ENCODE data around the gene ARHGAP30.
A peak's percentile ranks its signal among the peaks of the same experiment; 100 is the strongest.

Gene ARHGAP30

GRCh38 chr1:161006563-161006962 is 63.1 kb downstream of the ARHGAP30 start:
- no peak overlapping the region for H3K4me2 ChIP-seq (ENCODE audit: insufficient read depth, low read length, poor library complexity, severe bottlenecking)
- H3K23ac ChIP-seq (ENCODE audit: low read depth, low read length, poor library complexity): no peak overlapping the region
- H3K9ac ChIP-seq (ENCODE audit: low read depth, low read length, poor library complexity): no peak overlapping the region
- no peaks in the 10 kb centered on the region for H3K79me1 ChIP-seq (ENCODE audit: low read depth, low read length)
- peaks cover 0 to 1% of the 10 kb centered on the region in 2 donors for H3K36me3 ChIP-seq (replicated peaks in 1 of 2; ENCODE audit: control insufficient read depth in 2 of 2, insufficient read depth in 2 of 2, low read length in 2 of 2)
- H4K91ac ChIP-seq (ENCODE audit: low read depth, low read length, poor library complexity): no peak overlapping the region
- H3K9me3 ChIP-seq (replicated peaks in 1 of 2; ENCODE audit: control insufficient read depth in 2 of 2, insufficient read depth in 1 of 2, low read depth in 1 of 2, low read length in 2 of 2): no peaks in the 10 kb centered on the region
- H3K4ac ChIP-seq (ENCODE audit: low read length): no peak overlapping the region
- H3K14ac ChIP-seq (ENCODE audit: low read length): no peak overlapping the region
- H2AFZ ChIP-seq (ENCODE audit: low read length): no peak overlapping the region
- H2AK5ac ChIP-seq (ENCODE audit: low read depth, low read length): no peak overlapping the region
- H2BK12ac ChIP-seq (ENCODE audit: low read length): no peak overlapping the region
- H2BK120ac ChIP-seq (ENCODE audit: low read depth, low read length): no peak overlapping the region
- no peaks in the 10 kb centered on the region for H3K4me1 ChIP-seq (ENCODE audit: control insufficient read depth in 2 of 2, insufficient read depth in 1 of 2, low read depth in 1 of 2, low read length in 2 of 2)
- H3K27me3 ChIP-seq (ENCODE audit: control insufficient read depth in 3 of 3, insufficient read depth in 3 of 3, low read depth in 1 of 3, low read length in 3 of 3): no peaks in the 10 kb centered on the region
- no peak for DNase-seq (ENCODE audit: low spot score)
- no peak overlapping the region for H3K18ac ChIP-seq (ENCODE audit: low read length)
- no peak overlapping the region for H4K8ac ChIP-seq (ENCODE audit: low read depth, low read length)
- no peak overlapping the region for H2BK5ac ChIP-seq (ENCODE audit: low read length)
- WGBS, 2 donors (ENCODE audit: extremely low coverage in 2 of 2, insufficient read length in 2 of 2, insufficient replicate concordance in 1 of 2): no CpG with 5 or more reads among the region's 8 CpGs
- no peak overlapping the region for H2BK15ac ChIP-seq (ENCODE audit: low read length)
- no peak overlapping the region for H3K27ac ChIP-seq (replicated peaks; ENCODE audit: low read length)
- H3K4me3 ChIP-seq (ENCODE audit: low read length in 2 of 2): no peak overlapping the region

- Histone ChIP-seq H4K8ac (ENCODE audit: low read depth, low read length) (no peak overlapping the region), H3K27ac (replicated peaks; ENCODE audit: low read length) (no peak overlapping the region), H3K4me1 (ENCODE audit: control insufficient read depth in 2 of 2, insufficient read depth in 1 of 2, low read depth in 1 of 2, low read length in 2 of 2) (no peaks in the 10 kb centered on the region), H3K9me3 (replicated peaks in 1 of 2; ENCODE audit: control insufficient read depth in 2 of 2, insufficient read depth in 1 of 2, low read depth in 1 of 2, low read length in 2 of 2) (no peaks in the 10 kb centered on the region), H2AK5ac (ENCODE audit: low read depth, low read length) (no peak overlapping the region), H3K14ac (ENCODE audit: low read length) (no peak overlapping the region), H2BK15ac (ENCODE audit: low read length) (no peak overlapping the region), H2AFZ (ENCODE audit: low read length) (no peak overlapping the region), H3K4me2 (ENCODE audit: insufficient read depth, low read length, poor library complexity, severe bottlenecking) (no peak overlapping the region), H3K23ac (ENCODE audit: low read depth, low read length, poor library complexity) (no peak overlapping the region), H3K4ac (ENCODE audit: low read length) (no peak overlapping the region), H3K9ac (ENCODE audit: low read depth, low read length, poor library complexity) (no peak overlapping the region), H2BK5ac (ENCODE audit: low read length) (no peak overlapping the region), H4K91ac (ENCODE audit: low read depth, low read length, poor library complexity) (no peak overlapping the region), H3K79me1 (ENCODE audit: low read depth, low read length) (no peaks in the 10 kb centered on the region), H3K4me3 (ENCODE audit: low read length in 2 of 2) (no peak overlapping the region), H3K18ac (ENCODE audit: low read length) (no peak overlapping the region), H2BK120ac (ENCODE audit: low read depth, low read length) (no peak overlapping the region), H2BK12ac (ENCODE audit: low read length) (no peak overlapping the region), H3K27me3 (ENCODE audit: control insufficient read depth in 3 of 3, insufficient read depth in 3 of 3, low read depth in 1 of 3, low read length in 3 of 3) (no peaks in the 10 kb centered on the region), H3K36me3 (replicated peaks in 1 of 2; ENCODE audit: control insufficient read depth in 2 of 2, insufficient read depth in 2 of 2, low read length in 2 of 2) (peaks cover 0 to 29% of the 10 kb centered on the region in 2 donors)
- DNase-seq (ENCODE audit: low spot score): no peak
- no CpG with 5 or more reads among the region's 5 CpGs for WGBS, 2 donors (ENCODE audit: extremely low coverage in 2 of 2, insufficient read length in 2 of 2, insufficient replicate concordance in 1 of 2)
Observed at GRCh38 chr1:161001525-161001924, 68.2 kb downstream of the ARHGAP30 start.

- Histone ChIP-seq H3K36me3 (replicated peaks in 1 of 2; ENCODE audit: control insufficient read depth in 2 of 2, insufficient read depth in 2 of 2, low read length in 2 of 2) (peaks cover 0 to 29% of the 10 kb centered on the region in 2 donors), H2BK5ac (ENCODE audit: low read length) (no peak overlapping the region), H4K91ac (ENCODE audit: low read depth, low read length, poor library complexity) (no peak overlapping the region), H3K27me3 (ENCODE audit: control insufficient read depth in 3 of 3, insufficient read depth in 3 of 3, low read depth in 1 of 3, low read length in 3 of 3) (no peaks in the 10 kb centered on the region), H2BK120ac (ENCODE audit: low read depth, low read length) (no peak overlapping the region), H2BK15ac (ENCODE audit: low read length) (no peak overlapping the region), H3K4me1 (ENCODE audit: control insufficient read depth in 2 of 2, insufficient read depth in 1 of 2, low read depth in 1 of 2, low read length in 2 of 2) (no peaks in the 10 kb centered on the region), H3K4me2 (ENCODE audit: insufficient read depth, low read length, poor library complexity, severe bottlenecking) (no peak overlapping the region), H2AK5ac (ENCODE audit: low read depth, low read length) (no peak overlapping the region), H2AFZ (ENCODE audit: low read length) (no peak overlapping the region), H3K14ac (ENCODE audit: low read length) (no peak overlapping the region), H3K18ac (ENCODE audit: low read length) (no peak overlapping the region), H3K23ac (ENCODE audit: low read depth, low read length, poor library complexity) (no peak overlapping the region), H3K4ac (ENCODE audit: low read length) (no peak overlapping the region), H3K9me3 (replicated peaks in 1 of 2; ENCODE audit: control insufficient read depth in 2 of 2, insufficient read depth in 1 of 2, low read depth in 1 of 2, low read length in 2 of 2) (no peaks in the 10 kb centered on the region), H4K8ac (ENCODE audit: low read depth, low read length) (no peak overlapping the region), H3K4me3 (ENCODE audit: low read length in 2 of 2) (peak overlapping the region in 1 of 2 donors; percentile 51), H3K9ac (ENCODE audit: low read depth, low read length, poor library complexity) (no peak overlapping the region), H2BK12ac (ENCODE audit: low read length) (no peak overlapping the region), H3K79me1 (ENCODE audit: low read depth, low read length) (no peaks in the 10 kb centered on the region), H3K27ac (replicated peaks; ENCODE audit: low read length) (no peak overlapping the region)
- no peak for DNase-seq (ENCODE audit: low spot score)
- no CpG with 5 or more reads among the region's 11 CpGs for WGBS, 2 donors (ENCODE audit: extremely low coverage in 2 of 2, insufficient read length in 2 of 2, insufficient replicate concordance in 1 of 2)
Observed at GRCh38 chr1:161000736-161001480, 68.8 kb downstream of the ARHGAP30 start.

GRCh38 chr1:160999376-160999775 is 70.3 kb downstream of the ARHGAP30 start:
- no peak overlapping the region for H3K14ac ChIP-seq (ENCODE audit: low read length)
- no peak overlapping the region for H2AK5ac ChIP-seq (ENCODE audit: low read depth, low read length)
- no peak overlapping the region for H2BK5ac ChIP-seq (ENCODE audit: low read length)
- no peak overlapping the region for H3K18ac ChIP-seq (ENCODE audit: low read length)
- no peak overlapping the region for H4K8ac ChIP-seq (ENCODE audit: low read depth, low read length)
- no peak overlapping the region for H3K23ac ChIP-seq (ENCODE audit: low read depth, low read length, poor library complexity)
- WGBS, 2 donors (ENCODE audit: extremely low coverage in 2 of 2, insufficient read length in 2 of 2, insufficient replicate concordance in 1 of 2): no CpG with 5 or more reads among the region's 5 CpGs
- no peaks in the 10 kb centered on the region for H3K27me3 ChIP-seq (ENCODE audit: control insufficient read depth in 3 of 3, insufficient read depth in 3 of 3, low read depth in 1 of 3, low read length in 3 of 3)
- no peak overlapping the region for H3K27ac ChIP-seq (replicated peaks; ENCODE audit: low read length)
- H4K91ac ChIP-seq (ENCODE audit: low read depth, low read length, poor library complexity): no peak overlapping the region
- H2BK120ac ChIP-seq (ENCODE audit: low read depth, low read length): no peak overlapping the region
- H3K4ac ChIP-seq (ENCODE audit: low read length): no peak overlapping the region
- H3K4me3 ChIP-seq (ENCODE audit: low read length in 2 of 2): no peak overlapping the region
- no peak overlapping the region for H2AFZ ChIP-seq (ENCODE audit: low read length)
- no peak overlapping the region for H3K4me2 ChIP-seq (ENCODE audit: insufficient read depth, low read length, poor library complexity, severe bottlenecking)
- H3K9ac ChIP-seq (ENCODE audit: low read depth, low read length, poor library complexity): no peak overlapping the region
- no peak for DNase-seq (ENCODE audit: low spot score)
- no peak overlapping the region for H2BK15ac ChIP-seq (ENCODE audit: low read length)
- no peak overlapping the region for H2BK12ac ChIP-seq (ENCODE audit: low read length)
- H3K4me1 ChIP-seq (ENCODE audit: control insufficient read depth in 2 of 2, insufficient read depth in 1 of 2, low read depth in 1 of 2, low read length in 2 of 2): no peaks in the 10 kb centered on the region
- no peaks in the 10 kb centered on the region for H3K9me3 ChIP-seq (replicated peaks in 1 of 2; ENCODE audit: control insufficient read depth in 2 of 2, insufficient read depth in 1 of 2, low read depth in 1 of 2, low read length in 2 of 2)
- peaks cover 0 to 29% of the 10 kb centered on the region in 2 donors for H3K36me3 ChIP-seq (replicated peaks in 1 of 2; ENCODE audit: control insufficient read depth in 2 of 2, insufficient read depth in 2 of 2, low read length in 2 of 2)
- H3K79me1 ChIP-seq (ENCODE audit: low read depth, low read length): no peaks in the 10 kb centered on the region
